Measurements from ENCODE around the gene ADAT1.
A peak's percentile ranks its signal among the peaks of the same experiment; 100 is the strongest.

Gene ADAT1

GRCh38 chr16:75621170-75621477 lies 2.0 kb downstream of the ADAT1 start:
- FAIRE-seq (no peak), DNase-seq (ENCODE audit: insufficient read length, low spot score) (no peak)
- TF ChIP-seq CTCF (IDR thresholded peaks at IDR 0.05; ENCODE audit: insufficient read depth, missing control alignments), result peak; percentile 49

- FAIRE-seq (no peak), DNase-seq (ENCODE audit: insufficient read length, low spot score) (no peak)
- no peak for TF ChIP-seq CTCF (IDR thresholded peaks at IDR 0.05; ENCODE audit: insufficient read depth, missing control alignments)
These were observed 2.5 kb downstream of the ADAT1 start for GRCh38 chr16:75620326-75621169.

GRCh38 chr16:75618780-75619179 lies 4.3 kb downstream of the ADAT1 start:
- no peak for DNase-seq (ENCODE audit: insufficient read length, low spot score)
- no peak for FAIRE-seq
- TF ChIP-seq CTCF (IDR thresholded peaks at IDR 0.05; ENCODE audit: insufficient read depth, missing control alignments), result no peak

GRCh38 chr16:75617121-75617520 lies 6.0 kb downstream of the ADAT1 start:
- DNase-seq (ENCODE audit: insufficient read length, low spot score) (no peak), FAIRE-seq (no peak)
- TF ChIP-seq CTCF (IDR thresholded peaks at IDR 0.05; ENCODE audit: insufficient read depth, missing control alignments), result no peak

- no peak for FAIRE-seq
- no peak for TF ChIP-seq CTCF (IDR thresholded peaks at IDR 0.05; ENCODE audit: insufficient read depth, missing control alignments)
- DNase-seq (ENCODE audit: insufficient read length, low spot score), result no peak
These were observed 6.5 kb downstream of the ADAT1 start for GRCh38 chr16:75616521-75617010.

GRCh38 chr16:75615619-75616018 lies 7.5 kb downstream of the ADAT1 start:
- no peak for TF ChIP-seq CTCF (IDR thresholded peaks at IDR 0.05; ENCODE audit: insufficient read depth, missing control alignments)
- FAIRE-seq, result no peak
- no peak for DNase-seq (ENCODE audit: insufficient read length, low spot score)
